AG04449 (cell line): ENCODE measurements around the gene PPP6R1.
A peak's percentile ranks its signal among the peaks of the same experiment; 100 is the strongest.

Source experiments
- CTCF ChIA-PET: fragments of 350-600 bp; formaldehyde crosslinking; extraction: SDS; loops from one replicate; lab custom pipeline; 2021; ENCODE audit warnings: antibody characterized with exemption; lab: Yijun Ruan, JAX
- POLR2A ChIA-PET: fragments of 400-600, 350-600 bp; formaldehyde crosslinking; extraction: SDS; loops from one replicate; lab custom pipeline; 2020; ENCODE audit warnings: antibody characterized with exemption, inconsistent platforms; lab: Yijun Ruan, JAX
- DNase-seq: peaks from one replicate; pipeline ENCODE4 v3.0.0-alpha.2; 2010; ENCODE audit warnings: low read depth, low spot score
- H3K4me3 ChIP-seq: 2 replicates; pipeline ENCODE4 v1.5.1; 2011; ENCODE audit warnings: low read depth, mild to moderate bottlenecking, control low read depth, low read length
- CTCF ChIP-seq: IDR thresholded peaks from one replicate; pipeline ENCODE4 v1.5.1; 2011; ENCODE audit warnings: mild to moderate bottlenecking, moderate library complexity, low read length, control low read depth, inconsistent platforms; ENCODE audit not compliant: insufficient read depth; ENCODE audit errors: missing control alignments

Gene PPP6R1

GRCh38 chr19:55285229-55285890 lies 26.5 kb upstream of the PPP6R1 start:
- ChIA-PET POLR2A (no interaction called here), CTCF (interaction anchor here (0.9 to 1.3 kb wide), 3 partner anchors 17 to 133 kb away, joined by 3 to 5 read pairs (median 4); no protein-coding TSS in a partner anchor)
- H3K4me3 ChIP-seq = peak overlapping the region; percentile 63
- no peak for TF ChIP-seq CTCF
- DNase-seq = no peak

DNA sequence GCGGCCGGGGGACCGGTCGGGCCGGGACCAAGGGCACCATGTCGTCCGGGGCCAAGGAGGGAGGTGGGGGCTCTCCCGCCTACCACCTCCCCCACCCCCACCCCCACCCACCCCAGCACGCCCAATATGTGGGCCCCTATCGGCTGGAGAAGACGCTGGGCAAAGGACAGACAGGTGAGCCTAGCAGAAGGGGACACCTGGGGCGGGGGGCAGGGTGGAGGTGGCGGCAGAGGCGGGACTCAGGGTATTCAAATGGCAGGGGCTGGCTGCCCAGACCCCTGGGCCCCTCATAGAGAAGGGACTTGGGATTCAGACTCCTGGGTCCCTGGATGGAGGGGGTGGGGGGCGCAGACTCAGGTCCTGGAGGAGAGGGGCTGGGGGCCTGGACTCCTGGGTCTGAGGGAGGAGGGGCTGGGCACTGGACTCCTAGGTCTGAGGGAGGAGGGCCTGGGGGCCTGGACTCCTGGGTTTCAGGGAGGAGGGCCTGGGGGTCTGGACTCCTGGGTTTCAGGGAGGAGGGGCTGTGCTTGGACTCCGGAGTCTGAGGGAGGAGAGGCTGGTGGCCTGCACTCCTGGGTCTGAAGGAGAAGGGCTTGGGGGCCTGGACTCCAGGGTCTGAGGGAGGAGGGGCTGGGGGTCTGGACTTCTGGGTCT lies 25.7 kb upstream of the PPP6R1 start:
- POLR2A ChIA-PET = no interaction called here
- CTCF ChIA-PET = interaction anchor here (1.3 to 4.2 kb wide), 4 partner anchors 7 to 134 kb away, joined by 3 to 20 read pairs (median 4); partner anchors contain the start of gene DNAAF3

GRCh38 chr19:55283548-55284377 lies 24.9 kb upstream of the PPP6R1 start, which contains the start of gene BRSK1:
TSS of gene BRSK1 (plus strand) at chr19:55283997. CDS start at chr19:55284443, 446 bp downstream.
- no peak for TF ChIP-seq CTCF
- POLR2A ChIA-PET = interaction anchor here (1.2 kb wide), 1 partner anchor 124 kb away, joined by 4 read pairs; the partner anchor contains the start of gene UBE2S
- peak within 1 kb of the TSS; percentile 63 for H3K4me3 ChIP-seq
- DNase-seq = no peak
- CTCF ChIA-PET = interaction anchor here (1.4 to 4.2 kb wide), 4 partner anchors 8 to 184 kb away, joined by 3 to 20 read pairs (median 10); partner anchors contain the start of gene DNAAF3

More for the DNA sequence above, 25.7 kb upstream of the PPP6R1 start:
- no peak for DNase-seq
- peak overlapping the region; percentile 63 for H3K4me3 ChIP-seq
- TF ChIP-seq CTCF = no peak

DNA sequence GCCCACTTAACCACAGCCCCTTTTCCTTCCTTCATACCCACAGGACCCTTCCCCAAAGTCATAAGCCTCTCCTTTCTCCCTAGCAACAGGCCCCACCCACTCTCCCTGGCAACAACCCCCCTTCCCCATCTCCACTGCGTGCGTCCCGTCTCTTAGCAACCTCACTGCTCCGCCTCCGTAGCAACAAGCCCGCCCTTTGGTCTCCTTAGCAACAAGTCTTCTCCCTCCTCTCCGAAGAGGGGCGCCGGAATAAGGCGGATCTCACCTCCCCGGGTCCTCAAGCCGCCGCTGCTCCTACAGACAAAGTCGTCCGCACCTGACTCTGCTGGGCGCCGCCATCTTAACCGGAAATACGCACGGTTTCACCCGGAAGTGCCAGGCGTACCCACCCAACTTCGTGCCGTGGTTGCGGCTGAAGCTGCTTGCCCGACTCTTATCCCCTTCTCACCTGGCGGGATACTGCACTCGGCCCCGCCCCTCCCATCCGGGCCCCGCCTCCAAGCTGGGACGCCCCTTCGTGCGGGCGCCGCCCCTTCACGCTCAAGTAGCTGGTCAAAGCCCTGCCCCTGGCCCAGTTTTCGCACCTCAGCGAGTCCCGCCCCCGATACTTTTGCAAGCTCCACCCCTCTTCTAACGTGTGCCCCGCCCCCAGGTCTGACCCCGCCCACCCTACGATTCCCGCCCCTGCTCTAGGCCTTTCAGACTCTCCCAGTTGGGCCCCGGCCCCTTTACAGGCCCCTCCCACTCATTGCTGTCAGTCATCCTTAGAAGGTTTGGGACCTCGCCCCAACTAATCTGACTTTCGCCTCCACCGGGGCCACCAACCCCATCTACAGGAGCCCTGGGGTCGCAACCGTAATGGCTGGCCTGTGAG lies 21.2 kb upstream of the PPP6R1 start, which contains the start of gene HSPBP1:
TSS of gene HSPBP1 (minus strand) at position 341 of the 874 bp plus-strand sequence. CDS start 502 bp downstream, outside the sequence.
- peak; percentile 52 for DNase-seq
- TF ChIP-seq CTCF = no peak
- ChIA-PET CTCF (interaction anchor here (1.1 to 4.2 kb wide), 4 partner anchors 12 to 23 kb away, joined by 3 to 20 read pairs (median 8); no protein-coding TSS in a partner anchor), POLR2A (interaction anchor here (0.6 to 1.3 kb wide), 7 partner anchors 9 to 209 kb away, joined by 3 to 12 read pairs (median 3); partner anchors contain the start of genes IL11, KMT5C, PPP6R1 and UBE2S)
- peak within 1 kb of the TSS; percentile 93 for H3K4me3 ChIP-seq

DNA sequence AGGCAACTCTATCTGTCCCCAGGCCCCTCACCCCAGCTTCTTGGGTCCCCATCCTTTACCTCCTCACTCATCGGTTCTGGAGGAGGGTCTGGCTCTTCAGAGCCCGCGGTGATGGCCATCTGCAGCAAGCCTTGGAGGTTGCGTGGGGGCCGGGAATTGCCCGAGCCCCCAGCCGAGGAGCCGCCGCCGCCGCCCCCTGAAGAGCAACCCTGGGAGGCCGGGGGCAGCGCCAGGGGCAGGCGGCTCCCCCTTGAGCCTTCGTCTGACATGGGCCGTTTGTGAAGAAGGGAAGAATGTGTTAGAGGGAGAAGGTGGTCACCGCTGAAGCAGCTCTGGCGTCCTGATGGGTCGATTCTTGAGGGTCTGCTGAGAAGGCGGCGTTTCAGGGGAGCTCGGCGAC lies 20.5 kb upstream of the PPP6R1 start:
- ChIA-PET CTCF (interaction anchor here (1.1 to 2.0 kb wide), 4 partner anchors 10 to 24 kb away, joined by 3 to 10 read pairs (median 6); no protein-coding TSS in a partner anchor), POLR2A (interaction anchor here (1.1 to 1.9 kb wide), 4 partner anchors 9 to 128 kb away, joined by 4 to 12 read pairs (median 6); partner anchors contain the start of genes PPP6R1 and UBE2S)
- no peak for DNase-seq
- H3K4me3 ChIP-seq = peak overlapping the region; percentile 93
- no peak for TF ChIP-seq CTCF
